Liver (tissue), 9 donors: Measurements from ENCODE around the gene NKTR. TPM values are rescaled to one million over a fixed set of nuclear protein-coding genes. Genes with fewer than 3 reads are reported as not detected.

Experiments
- DNase-seq: peaks from one replicate; pipeline ENCODE4 v3.0.0-alpha.2; 2017; ENCODE audit warnings: low spot score
- H3K27ac ChIP-seq, 2 donors: one replicate each; pipeline ENCODE4 v1.7.0; 2013; ENCODE audit warnings: inconsistent platforms in 2 of 2, low read length in 2 of 2, control low read depth in 1 of 2, low read depth in 1 of 2, mild to moderate bottlenecking in 1 of 2
- H3K27me3 ChIP-seq, 4 donors: one replicate each; pipeline versions ENCODE4 v1.6.1 to v1.7.0; 2013; ENCODE audit warnings: low read length in 3 of 4, inconsistent platforms in 1 of 4, mild to moderate bottlenecking in 1 of 4, moderate library complexity in 1 of 4; ENCODE audit not compliant: control insufficient read depth in 4 of 4, insufficient read depth in 4 of 4
- H3K36me3 ChIP-seq, 4 donors: one replicate each; pipeline versions ENCODE4 v1.6.1 to v1.7.0; 2013; ENCODE audit warnings: low read length in 3 of 4, mild to moderate bottlenecking in 3 of 4, low read depth in 1 of 4, moderate library complexity in 1 of 4; ENCODE audit not compliant: control insufficient read depth in 4 of 4, insufficient read depth in 3 of 4
- H3K4me1 ChIP-seq, 4 donors: one replicate each; pipeline versions ENCODE4 v1.6.1 to v1.7.0; 2013; ENCODE audit warnings: low read length in 3 of 4, mild to moderate bottlenecking in 3 of 4, moderate library complexity in 1 of 4; ENCODE audit not compliant: control insufficient read depth in 4 of 4, insufficient read depth in 4 of 4
- H3K4me3 ChIP-seq, 3 donors: one replicate each; pipeline versions ENCODE4 v1.6.1 to v1.7.0; 2013; ENCODE audit warnings: low read length in 3 of 3, control low read depth in 1 of 3, low read depth in 1 of 3, mild to moderate bottlenecking in 1 of 3
- H3K9ac ChIP-seq, 2 donors: one replicate each; pipeline ENCODE4 v1.7.0; 2013; ENCODE audit warnings: low read length in 2 of 2, mild to moderate bottlenecking in 2 of 2, moderate library complexity in 2 of 2, control low read depth in 1 of 2, low read depth in 1 of 2
- H3K9me3 ChIP-seq, 4 donors: one replicate each; pipeline versions ENCODE4 v1.6.1 to v1.7.0; 2013; ENCODE audit warnings: low read length in 3 of 4; ENCODE audit not compliant: control insufficient read depth in 4 of 4
- CTCF ChIP-seq: fragments of 150-350 bp; IDR thresholded peaks from 2 replicates; pipeline ENCODE4 v1.5.1; 2017; ENCODE audit warnings: improper control_type of control experiment, low read depth, low read length; ENCODE audit not compliant: missing input control
- EGR1 ChIP-seq, 2 donors: IDR thresholded peaks; 2 replicates each; pipeline ENCODE4 v1.6.1; 2016 to 2018; ENCODE audit warnings: antibody characterized with exemption in 2 of 2, low read depth in 2 of 2
- FOXA1 ChIP-seq: IDR thresholded peaks from 2 replicates; pipeline ENCODE4 v1.6.1; 2016; ENCODE audit warnings: antibody characterized with exemption
- FOXA2 ChIP-seq: IDR thresholded peaks from 2 replicates; pipeline ENCODE4 v1.6.1; 2016; ENCODE audit warnings: antibody characterized with exemption
- GABPA ChIP-seq, 2 donors: IDR thresholded peaks in 1 of 2; conservative IDR thresholded peaks in 1 of 2; 2 replicates each; pipeline ENCODE4 v1.6.1; 2016; ENCODE audit warnings: antibody characterized with exemption in 2 of 2, mild to moderate bottlenecking in 1 of 2, moderate library complexity in 1 of 2
- HNF4A ChIP-seq, 2 donors: conservative IDR thresholded peaks; 2 replicates each; pipeline ENCODE4 v1.6.1; 2016; ENCODE audit warnings: antibody characterized with exemption in 2 of 2, mild to moderate bottlenecking in 2 of 2
- HNF4G ChIP-seq: IDR thresholded peaks from 2 replicates; pipeline ENCODE4 v1.6.1; 2016; ENCODE audit warnings: antibody characterized with exemption
- JUND ChIP-seq, 2 donors: IDR thresholded peaks; 2 replicates each; pipeline ENCODE4 v1.6.1; 2016; ENCODE audit warnings: antibody characterized with exemption in 2 of 2
- NR2F2 ChIP-seq: IDR thresholded peaks from 2 replicates; pipeline ENCODE4 v1.6.1; 2016; ENCODE audit warnings: antibody characterized with exemption
- RAD21 ChIP-seq, 2 donors: IDR thresholded peaks; 2 replicates each; pipeline ENCODE4 v1.6.1; 2016; ENCODE audit warnings: antibody characterized with exemption in 2 of 2, mild to moderate bottlenecking in 2 of 2
- REST ChIP-seq: IDR thresholded peaks from 2 replicates; pipeline ENCODE4 v1.6.1; 2016; ENCODE audit warnings: antibody characterized with exemption, mild to moderate bottlenecking
- RXRA ChIP-seq, 2 donors: IDR thresholded peaks; 2 replicates each; pipeline ENCODE4 v1.6.1; 2017 to 2018; ENCODE audit warnings: antibody characterized with exemption in 2 of 2, mild to moderate bottlenecking in 1 of 2
- SP1 ChIP-seq: IDR thresholded peaks from 2 replicates; pipeline ENCODE4 v1.6.1; 2018; ENCODE audit warnings: antibody characterized with exemption, mild to moderate bottlenecking
- TAF1 ChIP-seq: conservative IDR thresholded peaks from 2 replicates; pipeline ENCODE4 v1.6.1; 2016; ENCODE audit warnings: antibody characterized with exemption, mild to moderate bottlenecking
- YY1 ChIP-seq: IDR thresholded peaks from 2 replicates; pipeline ENCODE4 v1.6.1; 2016; ENCODE audit warnings: antibody characterized with exemption, mild to moderate bottlenecking
- WGBS: extraction: QIAGEN DNeasy Blood & Tissue Kit; methylation state at CpG from one replicate; pipeline ENCODE4 v1.1.7; 2013; 5-methylcytosine and 5-hydroxymethylcytosine counted together
- polyA plus RNA-seq, 2 donors: library from polyadenylated mRNA; stranded (reverse) in 1 of 2; unstranded in 1 of 2; fragments of 200-250 nt in 1 of 2; fragments of >200 nt in 1 of 2; fragmentation: Nextera tagmentation in 1 of 2; extraction: Ambion mirVana in 1 of 2; gene quantifications; one replicate each; pipeline versions ENCODE4 v1.2.1 to v1.2.3, GENCODE V29; 2013 to 2015
- total RNA-seq, 2 donors: library from RNA; depleted of rRNA; stranded (reverse); fragments of >200 nt; gene quantifications; one replicate each; pipeline ENCODE4 v1.2.3, GENCODE V29; 2014
- TF ChIP-seq, protein P1 (sequence below): IDR thresholded peaks from 2 replicates; pipeline ENCODE4 v1.6.1; 2016; ENCODE audit warnings: antibody characterized with exemption
- TF ChIP-seq, protein P2 (sequence below): IDR thresholded peaks from 2 replicates; pipeline ENCODE4 v1.6.1; 2016; ENCODE audit warnings: antibody characterized with exemption
- donor health status: healthy.
- donor health status: healthy.
- donor health status: healthy.
- donor health status: healthy.
- donor health status: healthy.

Gene NKTR
- total and polyA plus RNA-seq, 4 donors = 5.8 to 75.5 (median 28.1) TPM

- Histone ChIP-seq H3K9me3 (peaks cover 0 to 1% (median 0%) of the 10 kb centered on the region in 4 donors), H3K4me3 (no peak overlapping the region), H3K4me1 (no peaks in the 10 kb centered on the region), H3K9ac (no peak overlapping the region), H3K27me3 (no peaks in the 10 kb centered on the region), H3K27ac (no peak overlapping the region), H3K36me3 (no peaks in the 10 kb centered on the region)
- 89% methylated on average over 19 of the region's 19 CpGs for WGBS
- no peak for DNase-seq
- TF ChIP-seq RAD21 (IDR thresholded peaks at IDR 0.05) (no peak), JUND (IDR thresholded peaks at IDR 0.05) (no peak), EGR1 (IDR thresholded peaks at IDR 0.05; ENCODE audit: low read depth in 2 of 2) (no peak), RXRA (IDR thresholded peaks at IDR 0.05) (no peak), REST (no peak), FOXA1 (no peak), FOXA2 (no peak), TAF1 (no peak), CTCF (no peak), NR2F2 (no peak), GABPA (IDR thresholded peaks at IDR 0.05 in 1 of 2, conservative IDR thresholded peaks at IDR 0.05 in 1 of 2) (no peak), YY1 (no peak), HNF4A (conservative IDR thresholded peaks at IDR 0.05) (no peak), HNF4G (no peak), SP1 (no peak)
- TF ChIP-seq, protein P1, sequence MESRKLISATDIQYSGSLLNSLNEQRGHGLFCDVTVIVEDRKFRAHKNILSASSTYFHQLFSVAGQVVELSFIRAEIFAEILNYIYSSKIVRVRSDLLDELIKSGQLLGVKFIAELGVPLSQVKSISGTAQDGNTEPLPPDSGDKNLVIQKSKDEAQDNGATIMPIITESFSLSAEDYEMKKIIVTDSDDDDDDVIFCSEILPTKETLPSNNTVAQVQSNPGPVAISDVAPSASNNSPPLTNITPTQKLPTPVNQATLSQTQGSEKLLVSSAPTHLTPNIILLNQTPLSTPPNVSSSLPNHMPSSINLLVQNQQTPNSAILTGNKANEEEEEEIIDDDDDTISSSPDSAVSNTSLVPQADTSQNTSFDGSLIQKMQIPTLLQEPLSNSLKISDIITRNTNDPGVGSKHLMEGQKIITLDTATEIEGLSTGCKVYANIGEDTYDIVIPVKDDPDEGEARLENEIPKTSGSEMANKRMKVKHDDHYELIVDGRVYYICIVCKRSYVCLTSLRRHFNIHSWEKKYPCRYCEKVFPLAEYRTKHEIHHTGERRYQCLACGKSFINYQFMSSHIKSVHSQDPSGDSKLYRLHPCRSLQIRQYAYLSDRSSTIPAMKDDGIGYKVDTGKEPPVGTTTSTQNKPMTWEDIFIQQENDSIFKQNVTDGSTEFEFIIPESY = no peak
- TF ChIP-seq, protein P2, sequence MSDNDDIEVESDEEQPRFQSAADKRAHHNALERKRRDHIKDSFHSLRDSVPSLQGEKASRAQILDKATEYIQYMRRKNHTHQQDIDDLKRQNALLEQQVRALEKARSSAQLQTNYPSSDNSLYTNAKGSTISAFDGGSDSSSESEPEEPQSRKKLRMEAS = no peak
These were observed 63.9 kb downstream of the NKTR start for GRCh38 chr3:42664438-42664803.
